ENCODE results near the gene NDEL1.

DNA sequence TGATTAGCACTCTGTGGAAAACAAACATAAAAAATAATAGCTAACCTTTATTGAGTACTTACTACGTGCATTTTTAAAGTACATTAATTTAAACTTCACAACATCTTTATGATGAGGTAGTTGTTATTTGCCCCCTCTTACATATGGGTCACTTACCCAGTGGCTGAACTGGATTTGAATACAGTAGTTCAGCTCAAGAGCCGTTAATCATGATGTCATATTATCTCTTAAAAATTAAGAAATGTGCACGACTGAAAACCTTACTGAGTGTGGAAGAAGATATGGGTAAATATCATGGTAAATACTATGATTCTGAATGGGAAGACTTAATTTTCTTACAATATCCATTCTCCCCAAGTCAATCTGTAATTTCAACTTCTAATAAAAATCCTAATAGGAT lies 17.6 kb downstream of the NDEL1 start:
- TF ChIP-seq POLR2AphosphoS5 (IDR thresholded peaks at IDR 0.05; ENCODE audit: borderline replicate concordance, low read depth, low read length) (no peak), EZH2 (IDR thresholded peaks at IDR 0.05) (no peak), FOXP2 (optimal IDR thresholded peaks at IDR 0.05; ENCODE audit: control extremely low read depth, extremely low read length, insufficient read depth) (no peak)

Measured in SK-N-MC (cell line).